ENCODE data around the gene SNAPIN.

GRCh38 chr1:153646672-153647345 lies 11.7 kb upstream of the SNAPIN start:
- no peak for TF ChIP-seq POLR2A (IDR thresholded peaks at IDR 0.05)
- TF ChIP-seq CTCF (IDR thresholded peaks at IDR 0.05): no peak
